Activated T-cell treated with anti-CD3 and anti-CD28 coated beads, Interleukin-2, amount 50 U/mL, for 72 hours (primary cell): Measurements from ENCODE around the gene TUBGCP2. TPM values are rescaled to one million over a fixed set of nuclear protein-coding genes. Genes with fewer than 3 reads are reported as not detected.
A peak's percentile ranks its signal among the peaks of the same experiment; 100 is the strongest.
"Not testable (repeated sequence)": the region's sequence is repeated elsewhere in the genome, so short reads cannot be mapped to it uniquely, and the experiment has no call there.

ENCODE experiments used
- ATAC-seq, 2 donors: fragments of 150-1000 bp; cut with Tn5 transposase; replicated peaks in 1 of 2; 2 replicates each; pipeline ENCODE4 v1.10.0; 2021; ENCODE audit warnings: moderate library complexity in 2 of 2, mild to moderate bottlenecking in 1 of 2
- DNase-seq, 2 donors: peaks; one replicate each; pipeline ENCODE4 v3.0.0; 2021 to 2022; ENCODE audit warnings: mixed read lengths in 1 of 2
- H3K27ac Mint-ChIP-seq: one replicate; pipeline ENCODE4 v1.8.0; 2022; ENCODE audit warnings: mild to moderate bottlenecking, moderate library complexity, mixed read lengths
- H3K27me3 Mint-ChIP-seq: one replicate; pipeline ENCODE4 v1.8.0; 2022; ENCODE audit warnings: low read depth, mixed read lengths
- H3K36me3 Mint-ChIP-seq, 2 donors: one replicate each; pipeline ENCODE4 v1.8.0; 2022; ENCODE audit warnings: mixed read lengths in 2 of 2, mild to moderate bottlenecking in 1 of 2; ENCODE audit not compliant: insufficient read depth in 2 of 2
- H3K4me1 Mint-ChIP-seq: one replicate; pipeline ENCODE4 v1.8.0; 2022; ENCODE audit warnings: low read depth, mixed read lengths
- H3K4me3 Mint-ChIP-seq, 2 donors: one replicate each; pipeline ENCODE4 v1.8.0; 2022; ENCODE audit warnings: mild to moderate bottlenecking in 2 of 2, mixed read lengths in 2 of 2, moderate library complexity in 2 of 2
- H3K9me3 Mint-ChIP-seq, 2 donors: one replicate each; pipeline ENCODE4 v1.8.0; 2022; ENCODE audit warnings: mixed read lengths in 2 of 2
- total RNA-seq, 2 donors: library from RNA; stranded (reverse); gene quantifications; one replicate each; pipeline ENCODE4 v1.2.3, GENCODE V29; 2022

The TUBGCP2 gene
- total RNA-seq, 2 donors from 2014 or later = 50.9 to 51.2 TPM

DNA sequence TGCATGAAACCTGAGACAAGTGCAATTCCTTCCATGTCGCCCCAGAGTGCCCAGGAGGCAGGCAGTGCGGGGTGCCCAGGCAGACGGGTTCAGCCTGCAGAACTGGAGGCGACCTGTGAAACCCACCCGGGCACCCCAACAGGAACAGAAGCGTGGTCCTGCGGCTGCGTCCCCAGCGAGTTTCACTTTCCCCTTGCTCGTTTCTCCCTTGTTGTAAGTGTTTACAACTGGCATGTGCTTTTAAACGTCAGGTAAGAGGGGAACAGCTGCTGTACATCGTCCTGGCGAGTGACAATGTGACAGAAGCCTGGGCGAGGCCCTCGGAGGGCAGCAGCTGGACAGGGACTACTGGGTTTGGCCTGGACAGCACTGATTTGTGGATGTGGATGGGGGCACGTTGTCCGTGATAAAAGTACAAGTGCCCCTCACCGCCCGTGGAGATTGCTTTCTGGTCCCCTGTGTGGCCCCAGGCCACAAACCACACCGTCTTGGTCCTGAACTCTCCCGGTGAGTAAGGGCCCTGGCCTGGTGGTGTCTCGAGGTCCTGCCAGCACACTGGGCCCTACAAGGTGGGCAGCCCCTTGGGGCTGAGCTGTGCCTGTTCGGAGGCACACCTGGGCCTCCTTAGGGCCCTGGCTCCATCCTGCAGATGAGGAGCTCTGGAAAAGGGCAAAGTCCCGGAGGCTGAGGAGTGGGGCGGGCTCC, 67.0 kb downstream of the TUBGCP2 start:
- peaks cover 16% of the 10 kb centered on the region for H3K4me1 Mint-ChIP-seq
- DNase-seq (no peak), ATAC-seq (peak; percentile 20 to 22)
- H3K27me3 Mint-ChIP-seq = peaks cover 38% of the 10 kb centered on the region
- no peaks in the 10 kb centered on the region for H3K9me3 Mint-ChIP-seq
- no peaks in the 10 kb centered on the region for H3K36me3 Mint-ChIP-seq
- H3K27ac Mint-ChIP-seq = no peak overlapping the region
- peak overlapping the region; percentile 60 to 72 for H3K4me3 Mint-ChIP-seq

DNA sequence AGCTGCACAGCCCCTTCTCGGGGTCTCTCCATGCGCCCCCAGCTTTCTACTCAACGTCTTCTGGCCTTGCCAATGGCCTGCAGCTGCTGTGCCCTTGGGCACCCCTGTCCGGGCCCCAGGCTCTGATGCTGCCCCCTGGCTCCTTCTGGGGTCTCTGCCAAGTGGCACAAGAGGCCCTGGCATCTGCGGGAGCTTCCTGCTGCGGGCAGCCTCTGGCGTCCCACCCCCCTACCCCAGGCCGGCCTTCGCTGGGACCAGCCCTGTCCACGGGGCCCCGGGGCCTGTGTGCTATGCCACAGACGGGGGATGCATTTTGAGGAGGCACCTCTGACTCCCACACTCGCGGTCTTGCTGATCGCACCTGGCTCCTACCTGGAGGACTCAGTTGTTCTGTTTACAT, 68.7 kb downstream of the TUBGCP2 start:
- DNase-seq = no peak
- no peaks in the 10 kb centered on the region for H3K36me3 Mint-ChIP-seq
- ATAC-seq = no peak
- no peak overlapping the region for H3K27ac Mint-ChIP-seq
- peaks cover 41% of the 10 kb centered on the region for H3K27me3 Mint-ChIP-seq
- peaks cover 16% of the 10 kb centered on the region for H3K4me1 Mint-ChIP-seq
- no peak overlapping the region for H3K4me3 Mint-ChIP-seq
- no peaks in the 10 kb centered on the region for H3K9me3 Mint-ChIP-seq

DNA sequence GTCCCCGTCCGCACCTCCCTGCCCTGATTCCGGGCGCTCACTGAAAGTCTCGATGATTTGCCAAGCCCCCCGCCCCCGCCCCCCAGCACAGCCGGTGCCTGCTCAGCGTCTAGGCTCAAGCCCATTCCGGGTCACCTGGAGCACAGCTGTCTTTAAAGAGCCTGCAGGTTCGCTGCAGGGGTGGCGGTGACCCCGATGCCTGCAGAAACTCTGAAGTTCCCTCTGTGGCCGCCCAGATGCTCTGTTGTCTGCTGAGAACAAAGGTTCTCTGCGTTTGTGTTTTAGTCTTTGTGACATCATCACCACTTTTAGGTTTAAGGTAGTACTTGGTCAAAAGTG, 70.2 kb downstream of the TUBGCP2 start:
- no peaks in the 10 kb centered on the region for H3K36me3 Mint-ChIP-seq
- peaks cover 54% of the 10 kb centered on the region for H3K27me3 Mint-ChIP-seq
- DNase-seq (no peak), ATAC-seq (no peak)
- no peak overlapping the region for H3K4me3 Mint-ChIP-seq
- peaks cover 16% of the 10 kb centered on the region for H3K4me1 Mint-ChIP-seq
- no peak overlapping the region for H3K27ac Mint-ChIP-seq
- H3K9me3 Mint-ChIP-seq = no peaks in the 10 kb centered on the region

DNA sequence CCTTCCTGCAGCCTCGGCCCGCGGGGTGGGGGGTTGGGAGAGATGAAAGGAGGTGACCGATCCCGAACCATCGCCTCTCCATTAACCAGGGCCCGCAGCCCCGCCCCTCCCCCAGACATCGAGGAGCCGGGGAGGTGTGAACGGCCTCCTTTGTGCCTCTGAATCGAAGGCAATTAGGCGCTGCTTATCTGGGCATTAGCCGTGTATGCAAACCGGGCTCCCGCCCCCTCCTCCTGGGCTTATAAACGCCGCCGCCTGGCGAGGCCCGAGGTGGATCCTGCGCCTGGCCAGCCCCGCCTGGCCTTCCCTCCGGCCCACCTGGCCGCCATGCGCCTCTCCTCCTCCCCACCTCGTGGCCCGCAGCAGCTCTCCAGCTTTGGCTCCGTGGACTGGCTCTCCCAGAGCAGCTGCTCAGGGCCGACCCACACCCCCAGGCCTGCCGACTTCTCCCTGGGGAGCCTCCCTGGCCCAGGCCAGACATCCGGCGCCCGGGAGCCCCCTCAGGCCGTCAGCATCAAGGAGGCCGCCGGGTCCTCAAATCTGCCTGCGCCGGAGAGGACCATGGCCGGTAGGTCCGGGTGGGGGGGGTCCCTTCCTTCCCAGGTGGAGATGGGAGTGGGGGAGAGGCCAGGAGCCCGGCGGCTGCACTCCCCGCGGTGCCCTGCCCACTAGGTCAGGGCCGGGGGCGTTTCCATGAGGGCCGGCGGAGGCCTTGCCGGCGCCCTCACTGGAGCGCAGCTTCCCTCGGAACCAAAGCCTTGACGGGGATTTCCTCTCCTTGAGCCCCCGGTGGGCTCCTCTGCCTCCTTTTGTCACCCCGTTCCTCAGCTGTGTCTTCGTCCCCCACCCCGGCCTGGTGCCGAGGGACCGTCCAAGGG, 70.8 kb downstream of the TUBGCP2 start, which contains the start of gene VENTX:
TSS of gene VENTX (plus strand) at position 268 of the 878 bp plus-strand sequence. CDS start at position 328, 60 bp downstream.
- no peaks in the 10 kb centered on the region for H3K9me3 Mint-ChIP-seq
- H3K27me3 Mint-ChIP-seq = peaks cover 58% of the 10 kb centered on the region
- H3K4me3 Mint-ChIP-seq = peak within 1 kb of the TSS; percentile 46 to 52
- peaks cover 16% of the 10 kb centered on the region for H3K4me1 Mint-ChIP-seq
- ATAC-seq (no peak), DNase-seq (no peak)
- H3K36me3 Mint-ChIP-seq = no peaks in the 10 kb centered on the region
- no peak within 1 kb of the TSS for H3K27ac Mint-ChIP-seq

DNA sequence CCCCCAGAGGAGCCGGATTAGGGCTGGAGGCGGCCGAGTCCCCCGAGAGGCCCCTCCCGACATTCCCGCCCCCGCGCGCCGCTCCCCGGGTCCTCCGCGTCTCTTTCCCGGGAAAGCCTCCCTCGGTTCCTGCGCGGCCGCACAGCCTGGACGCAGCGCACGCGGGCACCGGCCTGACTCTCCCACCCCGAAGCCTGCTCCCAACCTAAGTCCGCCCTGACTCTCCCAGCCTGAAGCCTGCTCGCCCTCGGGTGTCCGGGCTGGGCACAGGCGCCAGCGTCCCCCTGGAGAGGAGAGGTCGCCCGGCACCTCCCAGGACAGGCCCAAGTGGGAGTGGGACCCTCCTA, 71.5 kb downstream of the TUBGCP2 start:
- Mint-ChIP-seq H3K36me3 (no peaks in the 10 kb centered on the region), H3K4me1 (peaks cover 16% of the 10 kb centered on the region), H3K27me3 (peaks cover 60% of the 10 kb centered on the region), H3K27ac (no peak overlapping the region), H3K4me3 (peak overlapping the region; percentile 46 to 52), H3K9me3 (no peaks in the 10 kb centered on the region)
- DNase-seq (no peak), ATAC-seq (no peak)

DNA sequence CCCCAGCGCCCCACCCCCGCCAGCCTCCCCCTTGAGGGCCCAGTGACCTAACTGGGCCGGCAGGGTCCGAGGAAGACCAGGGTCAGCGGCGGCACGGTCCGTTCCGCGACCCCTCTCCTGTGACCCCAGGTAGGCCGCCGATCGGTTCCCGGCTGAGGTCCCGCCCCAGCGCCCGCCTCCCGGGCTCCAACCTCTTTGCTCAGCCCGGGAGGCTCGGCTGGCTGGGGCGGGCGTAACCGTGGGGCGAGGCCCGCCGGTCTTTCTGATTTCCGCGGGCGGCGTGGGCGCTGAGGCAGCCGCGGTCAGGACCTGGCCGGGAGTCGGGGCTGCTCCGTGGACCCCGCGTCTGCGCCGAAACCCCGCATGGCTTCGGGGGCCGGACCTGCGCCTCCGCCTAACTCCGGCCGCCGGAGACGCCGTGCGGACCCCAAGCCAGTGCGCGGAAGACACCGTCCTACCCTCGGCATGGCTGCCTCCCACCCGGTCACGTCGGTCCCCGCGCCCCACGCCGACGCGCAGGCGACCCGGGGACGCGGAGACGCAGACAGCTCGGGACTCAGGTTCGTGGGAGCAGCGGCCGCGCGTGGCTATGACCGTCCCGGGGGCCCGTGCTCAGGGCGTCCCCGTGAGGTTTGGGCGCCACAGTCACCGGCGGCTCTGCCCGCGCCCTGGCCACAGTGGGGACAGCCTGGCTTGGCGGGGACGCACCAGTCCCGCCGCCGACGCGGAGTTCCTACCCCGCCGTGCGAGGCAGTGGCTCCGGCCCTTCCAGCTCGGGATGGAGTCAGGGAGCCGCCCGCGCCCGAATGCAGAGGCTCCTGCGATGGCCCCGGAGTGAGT, 72.1 kb downstream of the TUBGCP2 start:
- ATAC-seq = peak; percentile 31 to 41
- no peaks in the 10 kb centered on the region for H3K36me3 Mint-ChIP-seq
- H3K27me3 Mint-ChIP-seq = peaks cover 61% of the 10 kb centered on the region
- no peaks in the 10 kb centered on the region for H3K9me3 Mint-ChIP-seq
- H3K4me3 Mint-ChIP-seq = no peak overlapping the region
- H3K4me1 Mint-ChIP-seq = peaks cover 12% of the 10 kb centered on the region
- no peak for DNase-seq
- no peak overlapping the region for H3K27ac Mint-ChIP-seq

DNA sequence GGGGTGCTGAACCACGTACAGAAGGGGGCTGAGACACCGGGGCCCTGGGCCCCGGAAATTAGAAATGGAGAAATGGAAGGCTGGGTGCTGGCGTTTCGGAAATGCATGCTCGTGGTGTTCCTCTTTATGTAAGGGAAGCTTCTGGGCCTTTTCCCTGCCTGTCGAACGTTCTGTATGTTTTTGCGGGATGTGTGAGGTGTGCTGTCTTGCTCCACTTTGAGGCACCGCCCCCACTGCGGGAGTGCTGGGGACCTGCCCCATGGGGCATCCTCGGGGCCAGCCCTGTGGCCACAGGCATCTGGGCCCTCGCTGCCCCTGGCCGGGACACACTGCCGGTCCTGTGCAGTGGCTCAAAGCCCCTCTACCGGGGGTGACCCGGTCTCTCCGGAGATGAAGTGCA, 72.7 kb downstream of the TUBGCP2 start:
- Mint-ChIP-seq H3K36me3 (no peaks in the 10 kb centered on the region), H3K27me3 (peaks cover 60% of the 10 kb centered on the region), H3K9me3 (no peaks in the 10 kb centered on the region), H3K4me1 (peaks cover 5% of the 10 kb centered on the region), H3K27ac (no peak overlapping the region), H3K4me3 (peak overlapping the region; percentile 46 to 50)
- no peak for ATAC-seq
- no peak for DNase-seq

DNA sequence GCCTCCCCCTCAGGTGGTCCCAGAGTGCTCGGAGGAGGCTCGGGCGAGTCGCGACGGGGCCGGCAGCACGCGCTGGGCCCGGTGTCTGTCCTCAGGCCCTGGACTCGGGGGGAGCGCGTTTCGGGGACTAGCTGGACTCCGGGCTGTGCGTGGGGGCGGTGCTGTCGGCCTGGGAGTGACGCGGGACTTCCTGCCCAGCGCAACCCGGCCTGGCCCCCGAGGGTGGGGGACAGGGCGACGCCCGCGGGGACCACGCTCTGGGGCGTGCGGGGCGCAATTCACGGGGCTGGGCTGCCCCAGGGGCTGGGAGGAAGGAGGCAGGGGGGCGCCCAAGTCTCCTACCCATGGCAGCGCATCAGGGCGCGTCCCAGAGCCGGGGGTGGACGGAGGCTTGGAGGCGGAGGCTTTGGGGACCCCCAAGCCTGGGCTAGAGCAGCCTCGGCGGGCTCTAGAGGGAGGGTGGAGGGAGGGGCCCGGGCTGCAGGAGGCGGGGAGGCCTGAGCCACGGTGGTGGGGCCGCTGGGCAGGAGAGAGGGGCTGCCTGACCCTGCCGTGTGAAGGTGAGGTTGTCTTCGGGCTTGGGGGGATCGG, 73.3 kb downstream of the TUBGCP2 start:
- no peaks in the 10 kb centered on the region for H3K36me3 Mint-ChIP-seq
- H3K27me3 Mint-ChIP-seq = peaks cover 54% of the 10 kb centered on the region
- no peaks in the 10 kb centered on the region for H3K4me1 Mint-ChIP-seq
- H3K27ac Mint-ChIP-seq = no peak overlapping the region
- ATAC-seq = peak; percentile 27 to 58
- H3K4me3 Mint-ChIP-seq = peak overlapping the region; percentile 69 to 77
- no peaks in the 10 kb centered on the region for H3K9me3 Mint-ChIP-seq
- no peak for DNase-seq

DNA sequence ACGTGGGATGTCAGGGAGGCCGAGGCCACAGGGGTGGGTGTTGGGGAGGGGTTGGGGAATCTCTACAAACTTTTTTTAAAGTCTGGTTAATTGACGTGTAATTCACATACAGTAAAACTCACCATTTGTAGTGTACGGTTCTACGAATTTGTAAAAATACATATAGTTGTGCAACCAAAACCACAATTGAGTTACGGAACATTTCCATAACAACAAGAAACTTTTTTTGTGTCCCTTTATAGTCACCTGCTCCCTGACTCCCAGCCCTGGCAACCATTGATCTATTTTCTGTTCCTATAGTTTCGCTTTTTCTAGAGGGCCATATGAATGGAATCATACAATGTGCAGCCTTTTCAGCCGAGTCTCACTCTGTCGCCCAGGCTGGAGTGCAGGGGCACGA, 73.9 kb downstream of the TUBGCP2 start:
- H3K27ac Mint-ChIP-seq, ATAC-seq, H3K36me3 Mint-ChIP-seq, DNase-seq, H3K9me3 Mint-ChIP-seq, H3K4me1 Mint-ChIP-seq: not testable (repeated sequence)
- H3K27me3 Mint-ChIP-seq = peaks cover 52% of the 10 kb centered on the region
- H3K4me3 Mint-ChIP-seq = peak overlapping the region; percentile 69 to 77

DNA sequence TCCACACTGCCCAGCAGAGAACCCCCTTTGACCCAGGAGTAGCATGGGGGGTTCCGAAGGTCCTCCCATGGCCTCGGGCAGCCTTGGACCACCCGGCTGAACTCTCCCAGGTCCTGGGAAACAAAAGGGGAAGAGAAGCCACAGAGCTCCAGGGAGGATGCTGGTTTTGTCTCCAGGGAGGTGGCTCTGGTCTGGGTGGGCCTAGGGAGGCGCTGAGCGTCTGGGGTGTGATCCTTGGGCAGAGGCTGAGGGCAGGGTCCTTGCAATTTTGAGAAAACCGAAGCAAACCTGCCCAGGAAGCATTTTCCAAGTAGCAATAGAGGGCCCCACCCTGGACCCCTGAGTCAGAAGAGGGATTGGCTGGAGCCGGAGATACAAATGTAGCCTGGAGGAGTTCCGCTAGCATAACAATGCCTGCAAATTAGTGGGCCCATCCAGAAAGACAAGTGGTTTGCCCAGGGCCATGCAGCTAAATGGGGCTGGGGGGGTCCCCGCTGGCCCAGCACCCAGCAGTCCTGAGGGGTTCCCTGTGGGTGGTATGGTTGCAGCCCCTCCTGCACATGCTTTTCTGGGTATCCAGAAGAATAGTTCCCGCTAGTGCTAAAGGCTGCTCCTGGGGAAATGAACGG, 76.6 kb downstream of the TUBGCP2 start:
- Mint-ChIP-seq H3K9me3 (no peaks in the 10 kb centered on the region), H3K36me3 (peaks cover 0 to 4% of the 10 kb centered on the region in 2 donors), H3K27me3 (peaks cover 62% of the 10 kb centered on the region), H3K4me1 (peaks cover under 1% of the 10 kb centered on the region), H3K4me3 (no peak overlapping the region), H3K27ac (no peak overlapping the region)
- DNase-seq = no peak
- no peak for ATAC-seq

DNA sequence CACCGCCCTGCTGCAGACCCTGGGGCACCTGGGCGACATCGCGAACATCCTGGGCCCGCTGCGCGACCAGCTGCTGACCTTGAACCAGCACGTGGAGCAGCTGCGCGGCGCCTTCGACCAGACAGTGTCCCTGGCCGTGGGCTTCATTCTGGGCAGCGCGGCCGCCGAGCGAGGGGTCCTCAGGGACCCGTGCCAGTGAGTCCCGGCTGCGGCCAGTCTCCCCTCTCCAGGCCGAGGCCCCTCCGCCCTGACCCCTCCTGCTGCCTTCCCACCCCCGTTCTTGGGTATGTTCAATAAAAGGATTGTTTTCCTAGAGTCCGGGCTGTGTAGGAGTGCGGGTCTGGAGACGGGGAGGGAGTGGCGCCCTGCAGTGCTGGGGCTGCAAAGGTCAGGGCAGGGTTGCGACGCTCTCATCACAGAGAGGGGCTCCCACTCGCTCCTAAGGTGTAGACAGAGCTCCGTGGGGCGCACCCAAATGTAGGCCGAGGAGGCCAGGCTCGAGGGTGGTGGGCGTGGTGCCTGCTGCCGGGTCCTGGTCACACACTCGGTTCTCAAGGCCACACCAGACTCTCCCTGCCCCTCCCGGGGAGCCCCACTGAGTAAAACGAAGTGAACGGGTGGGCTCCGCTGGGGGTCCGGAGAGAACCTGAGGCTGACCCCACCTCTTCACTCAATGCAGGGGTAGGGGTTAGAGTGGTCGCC, 77.3 kb downstream of the TUBGCP2 start:
- H3K27ac Mint-ChIP-seq = no peak overlapping the region
- H3K4me1 Mint-ChIP-seq = peaks cover 7% of the 10 kb centered on the region
- H3K4me3 Mint-ChIP-seq = peak overlapping the region in 1 of 2 donors; percentile 68
- DNase-seq = no peak
- no peaks in the 10 kb centered on the region for H3K9me3 Mint-ChIP-seq
- no peak for ATAC-seq
- H3K27me3 Mint-ChIP-seq = peaks cover 69% of the 10 kb centered on the region
- H3K36me3 Mint-ChIP-seq = peaks cover 0 to 4% of the 10 kb centered on the region in 2 donors
